HepG2 (cell line): ENCODE results near the gene APOC4. TPM values are rescaled to one million over a fixed set of nuclear protein-coding genes. Genes with fewer than 3 reads are reported as not detected.
A peak's percentile ranks its signal among the peaks of the same experiment; 100 is the strongest.

Source experiments
- HNF1A ChIP-seq, 2 experiments: sonication (generic) in 1 of 2; formaldehyde crosslinking in 1 of 2; IDR thresholded peaks; 2 replicates each; pipeline versions ENCODE4 v1.4.0 to v1.6.1; 2016 to 2020; ENCODE audit warnings: borderline replicate concordance in 1 of 2, low read depth in 1 of 2, mild to moderate bottlenecking in 1 of 2, missing genetic modification reagents in 1 of 2
- ISL2 ChIP-seq: sonication (generic); formaldehyde crosslinking; IDR thresholded peaks from 2 replicates; pipeline ENCODE4 v1.5.0; 2020; ENCODE audit warnings: missing genetic modification reagents
- SIN3B ChIP-seq: fragments of 150-350 bp; IDR thresholded peaks from 2 replicates; pipeline ENCODE4 v1.6.1; 2014; ENCODE audit warnings: low read length
- SIX4 ChIP-seq: sonication (generic); formaldehyde crosslinking; IDR thresholded peaks from 2 replicates; pipeline ENCODE4 v1.4.0; 2020; ENCODE audit warnings: missing genetic modification reagents
- SP140L ChIP-seq: sonication (generic); formaldehyde crosslinking; IDR thresholded peaks from 2 replicates; pipeline ENCODE4 v1.4.0; 2020; ENCODE audit warnings: missing genetic modification reagents, borderline replicate concordance
- SRF ChIP-seq: IDR thresholded peaks from 2 replicates; pipeline ENCODE4 v1.6.1; 2011; ENCODE audit warnings: mild to moderate bottlenecking, low read depth, low read length, moderate library complexity
- ZBTB10 ChIP-seq: sonication (generic); formaldehyde crosslinking; IDR thresholded peaks from 2 replicates; pipeline ENCODE4 v1.4.0; 2020; ENCODE audit warnings: missing genetic modification reagents, borderline replicate concordance
- ZBTB40 ChIP-seq, 2 experiments: fragments of 450-650 bp in 1 of 2; sonication (generic) in 1 of 2; formaldehyde crosslinking in 1 of 2; IDR thresholded peaks; 2 replicates each; pipeline versions ENCODE4 v1.6.1 to v1.8.0; 2016 to 2022; ENCODE audit warnings: antibody characterized with exemption in 1 of 2, mild to moderate bottlenecking in 1 of 2, missing genetic modification reagents in 1 of 2
- ZNF136 ChIP-seq: sonication (generic); formaldehyde crosslinking; IDR thresholded peaks from 2 replicates; pipeline ENCODE4 v1.8.1; 2022; ENCODE audit warnings: low read depth, mild to moderate bottlenecking, moderate library complexity, missing genetic modification reagents
- ZNF317 ChIP-seq: sonication (generic); formaldehyde crosslinking; IDR thresholded peaks from 2 replicates; pipeline ENCODE4 v1.5.0; 2020; ENCODE audit warnings: mild to moderate bottlenecking, missing genetic modification reagents
- polyA plus RNA-seq, 8 experiments: library from polyadenylated mRNA; depleted of rRNA in 3 of 8; stranded (reverse) in 7 of 8; unstranded in 1 of 8; fragments of >200 nt; fragmentation: Illumina TruSeq in 4 of 8; extraction: Trizol in 4 of 8; gene quantifications; 2 replicates each; pipeline versions ENCODE4 v1.2.1 to v1.2.3, GENCODE V29; 2011 to 2016; ENCODE audit warnings: low read depth in 4 of 8, missing spikeins in 1 of 8, mixed read lengths in 1 of 8; ENCODE audit not compliant: insufficient read depth in 1 of 8
- total RNA-seq, 5 experiments: library from RNA; depleted of rRNA; stranded (reverse); fragments of >200 nt; fragmentation: Illumina TruSeq; extraction: Trizol; gene quantifications; 2 replicates each; pipeline ENCODE4 v1.2.3, GENCODE V29; 2016; ENCODE audit warnings: low read depth in 1 of 5

Gene APOC4
- total and polyA plus RNA-seq, 2 of the 13 experiments (the other 11 are each of a cell fraction or from before 2014, with no cell fraction given): 0.46 TPM; not detected in 1

GRCh38 chr19:44954649-44955504 is 12.8 kb downstream of the APOC4 start, which contains the start of gene CLPTM1 (continued):
- TF ChIP-seq SRF (0 out of 2 replicates have a peak, but pooled peaks have one; percentile 34), HNF1A (IDR thresholded peaks at IDR 0.05; ENCODE audit: low read depth) (peak; percentile 10; the same call in 1 of the 2 replicates), HNF1A (CRISPR knock-in tag; IDR thresholded peaks at IDR 0.05; ENCODE audit: borderline replicate concordance) (no peak), ZBTB10 (CRISPR knock-in tag) (no peak), SIX4 (CRISPR knock-in tag) (no peak), ISL2 (CRISPR knock-in tag) (peak; percentile 50; the same call in 1 of the 2 replicates), SIN3B (peak; percentile 62; the same call in 1 of the 2 replicates), SP140L (CRISPR knock-in tag) (no peak), ZBTB40 (IDR thresholded peaks at IDR 0.05) (no peak), ZBTB40 (CRISPR knock-in tag; IDR thresholded peaks at IDR 0.05) (no peak; the same call in 1 of the 2 replicates), ZNF136 (no peak; the same call in 1 of the 2 replicates), ZNF317 (CRISPR knock-in tag) (no peak; the same call in 1 of the 2 replicates)
